HCT116 (cell line): ENCODE data around the gene ERP29. TPM values are rescaled to one million over a fixed set of nuclear protein-coding genes. Genes with fewer than 3 reads are reported as not detected.
"Not testable (repeated sequence)": the region's sequence is repeated elsewhere in the genome, so short reads cannot be mapped to it uniquely, and the experiment has no call there.

Experiments
- ATAC-seq: fragments of 200-7000 bp; cut with Tn5 transposase; 2 replicates; pipeline ENCODE4 v1.9.1; 2020; ENCODE audit warnings: mild to moderate bottlenecking, moderate library complexity
- BruUV-seq: library from RNA; stranded (reverse); fragments of 400-500 nt; replicated peaks from 2 replicates; lab custom pipeline; 2021; lab: Mats Ljungman, UMichigan
- CTCF ChIA-PET: fragments of 300-600 bp; sonication (Branson Sonifier 250); formaldehyde crosslinking; loops from one replicate; lab custom pipeline; 2021; ENCODE audit warnings: antibody characterized with exemption; lab: Charles Lee
- POLR2A ChIA-PET: fragments of 300-600, 350-600 bp; sonication (Branson Sonifier 250); formaldehyde crosslinking; loops from one replicate; lab custom pipeline; 2021; ENCODE audit warnings: antibody characterized with exemption; lab: Charles Lee
- RAD21 ChIA-PET, 2 experiments: fragments of 300-600 bp; sonication (Branson Sonifier 250); formaldehyde crosslinking; loops; one replicate each; lab custom pipeline; 2023; ENCODE audit warnings: low total read pairs in 2 of 2; ENCODE audit not compliant: uncharacterized antibody in 2 of 2, unreplicated experiment in 2 of 2, low non-redundant PET in 1 of 2; lab: Charles Lee
- DNase-seq: peaks from one replicate; pipeline ENCODE4 v3.0.0-alpha.2; 2010; ENCODE audit warnings: low read depth, low spot score
- H2AFZ ChIP-seq: fragments of 200-600 bp; shearing (Covaris generic), sonication (generic); 2 replicates; pipeline ENCODE4 v1.6.1; 2017; ENCODE audit warnings: low read depth, mixed run types, mixed read lengths, antibody characterized with exemption, low read length; ENCODE audit not compliant: poor library complexity, severe bottlenecking
- H3K27ac ChIP-seq: 2 replicates; pipeline ENCODE4 v1.5.1; 2012; ENCODE audit warnings: low read depth, low read length
- H3K27me3 ChIP-seq: fragments of 200-600 bp; sonication (generic); 2 replicates; pipeline ENCODE4 v1.6.1; 2016; ENCODE audit warnings: mixed run types, low read length, mixed read lengths; ENCODE audit not compliant: insufficient read depth
- H3K36me3 ChIP-seq, 2 experiments: fragments of 200-500 bp in 1 of 2; fragments of 200-600 bp in 1 of 2; sonication (Bioruptor generic) in 1 of 2; sonication (generic) in 1 of 2; 2 replicates each; pipeline versions ENCODE4 v1.5.1 to v1.6.1; 2014 to 2016; ENCODE audit warnings: low read length in 2 of 2, inconsistent platforms in 1 of 2, mixed read lengths in 1 of 2, mixed run types in 1 of 2; ENCODE audit not compliant: insufficient read depth in 2 of 2, control insufficient read depth in 1 of 2
- H3K4me1 ChIP-seq, 2 experiments: fragments of 200-600 bp in 1 of 2; sonication (generic) in 1 of 2; 2 replicates each; pipeline versions ENCODE4 v1.5.1 to v1.6.1; 2012 to 2017; ENCODE audit warnings: low read length in 2 of 2, inconsistent platforms in 1 of 2, mild to moderate bottlenecking in 1 of 2, mixed read lengths in 1 of 2, mixed run types in 1 of 2, moderate library complexity in 1 of 2; ENCODE audit not compliant: insufficient read depth in 2 of 2, control insufficient read depth in 1 of 2
- H3K4me2 ChIP-seq: fragments of 200-600 bp; sonication (generic); 2 replicates; pipeline ENCODE4 v1.6.1; 2017; ENCODE audit warnings: mixed run types, low read length, mixed read lengths
- H3K4me3 ChIP-seq, 2 experiments: fragments of 200-600 bp in 1 of 2; sonication (generic) in 1 of 2; replicated peaks in 1 of 2; 2 replicates each; pipeline ENCODE4 v1.5.1; 2011 to 2016; ENCODE audit warnings: low read length in 2 of 2, control low read depth in 1 of 2, low read depth in 1 of 2, mild to moderate bottlenecking in 1 of 2, mixed read lengths in 1 of 2, mixed run types in 1 of 2
- H3K79me2 ChIP-seq: fragments of 200-600 bp; sonication (generic); 2 replicates; pipeline ENCODE4 v1.6.1; 2017; ENCODE audit warnings: mild to moderate bottlenecking, mixed run types, low read length, moderate library complexity, mixed read lengths; ENCODE audit not compliant: insufficient read depth
- H3K9ac ChIP-seq: fragments of 200-600 bp; sonication (generic); 2 replicates; pipeline ENCODE4 v1.6.1; 2016; ENCODE audit warnings: low read length, mixed read lengths
- H3K9me2 ChIP-seq: fragments of 200-600 bp; sonication (generic), shearing (Covaris generic); 2 replicates; pipeline ENCODE4 v1.6.1; 2017; ENCODE audit warnings: mixed run types, mild to moderate bottlenecking, moderate library complexity; ENCODE audit not compliant: insufficient read depth
- H3K9me3 ChIP-seq, 2 experiments: fragments of 200-500 bp in 1 of 2; fragments of 200-600 bp in 1 of 2; sonication (Bioruptor generic) in 1 of 2; sonication (generic) in 1 of 2; 2 replicates each; pipeline ENCODE4 v1.6.1; 2014 to 2017; ENCODE audit warnings: low read length in 2 of 2, mixed read lengths in 2 of 2, inconsistent platforms in 1 of 2, low read depth in 1 of 2, mild to moderate bottlenecking in 1 of 2, mixed run types in 1 of 2, moderate library complexity in 1 of 2; ENCODE audit not compliant: control insufficient read depth in 1 of 2, insufficient read depth in 1 of 2
- H4K20me1 ChIP-seq: fragments of 200-600 bp; sonication (generic), shearing (Covaris generic); 2 replicates; pipeline ENCODE4 v1.6.1; 2017; ENCODE audit warnings: mixed run types, mild to moderate bottlenecking, moderate library complexity; ENCODE audit not compliant: insufficient read depth
- EZH2phosphoT487 ChIP-seq: fragments of 200-600 bp; IDR thresholded peaks from 2 replicates; pipeline ENCODE4 v1.6.1; 2018; ENCODE audit warnings: antibody characterized with exemption, borderline replicate concordance
- FOSL1 ChIP-seq: IDR thresholded peaks from 2 replicates; pipeline ENCODE4 v1.6.1; 2012; ENCODE audit warnings: low read depth
- POLR2A ChIP-seq: IDR thresholded peaks from 2 replicates; pipeline ENCODE4 v1.7.0; 2011; ENCODE audit warnings: borderline replicate concordance; ENCODE audit not compliant: insufficient read depth, insufficient read length; ENCODE audit errors: extremely low read depth
- RAD21 ChIP-seq: IDR thresholded peaks from 2 replicates; pipeline ENCODE4 v1.6.1; 2012; ENCODE audit warnings: low read depth, mild to moderate bottlenecking
- YY1 ChIP-seq: IDR thresholded peaks from 2 replicates; pipeline ENCODE4 v1.6.1; 2011; ENCODE audit warnings: low read length, low read depth, moderate library complexity, mild to moderate bottlenecking; ENCODE audit not compliant: insufficient replicate concordance; ENCODE audit errors: extremely low read depth
- ZNF274 ChIP-seq: fragments of 200-500 bp; sonication (Bioruptor generic); IDR thresholded peaks from 2 replicates; pipeline ENCODE4 v1.6.1; 2014; ENCODE audit warnings: mild to moderate bottlenecking, low read depth, low read length, inconsistent platforms
- intact Hi-C: fragments of 100-400 bp; cut with micrococcal nuclease; formaldehyde crosslinking; loops from 2 replicates; pipeline ENCODE4 v1.10.0; 2022
- total RNA-seq: library from RNA; stranded (reverse); gene quantifications from one replicate; pipeline ENCODE4 v1.2.1, GENCODE V29; 2021; ENCODE audit not compliant: unreplicated experiment

Gene ERP29
- total RNA-seq, 1 experiment from 2014 or later, result 130 TPM

- H3K9me2 ChIP-seq, DNase-seq, BruUV-seq: not testable (repeated sequence)
Measured at GRCh38 chr12:112009596-112009995, 3.6 kb upstream of the ERP29 start.

GRCh38 chr12:112010415-112011344 lies 2.5 kb upstream of the ERP29 start:
- no peak overlapping the region for H3K27ac ChIP-seq
- DNase-seq (no peak), ATAC-seq (no peak)
- no peaks in the 10 kb centered on the region for H4K20me1 ChIP-seq
- ChIA-PET RAD21 (no interaction called here), CTCF (no interaction called here), POLR2A (no interaction called here)
- no peaks in the 10 kb centered on the region for H3K9me2 ChIP-seq
- no peak overlapping the region for H3K4me3 ChIP-seq
- intact Hi-C loops, result loop anchor here (5.0 kb wide), 1 partner anchor 402 kb away; no protein-coding TSS in a partner anchor
- H2AFZ ChIP-seq, result no peak overlapping the region
- peaks cover 38% of the 10 kb centered on the region for H3K79me2 ChIP-seq
- H3K9ac ChIP-seq, result no peak overlapping the region
- H3K4me1 ChIP-seq, result peaks cover 16 to 29% of the 10 kb centered on the region in 2 experiments
- no peak overlapping the region; the same call in 1 of the 2 replicates for H3K4me2 ChIP-seq
- no peaks in the 10 kb centered on the region for H3K9me3 ChIP-seq
- H3K36me3 ChIP-seq, result peaks cover 1 to 4% of the 10 kb centered on the region in 2 experiments; a peak in 2 of 4 replicates
- TF ChIP-seq RAD21, result no peak
- no peak for TF ChIP-seq EZH2phosphoT487
- TF ChIP-seq FOSL1, result no peak
- no peak for TF ChIP-seq POLR2A
- no peak for TF ChIP-seq YY1
- no peak for TF ChIP-seq ZNF274
- BruUV-seq, result no TSS peak
- H3K27me3 ChIP-seq, result no peaks in the 10 kb centered on the region

More at GRCh38 chr12:112009596-112009995, 3.6 kb upstream of the ERP29 start:
- H3K27ac ChIP-seq, H4K20me1 ChIP-seq, H2AFZ ChIP-seq, H3K9me3 ChIP-seq, H3K4me3 ChIP-seq, ATAC-seq, H3K9ac ChIP-seq, H3K4me2 ChIP-seq, CTCF ChIA-PET, H3K27me3 ChIP-seq, H3K36me3 ChIP-seq, RAD21 ChIA-PET, POLR2A ChIA-PET, intact Hi-C loops: not testable (repeated sequence)
- H3K79me2 ChIP-seq, result peaks cover 28% of the 10 kb centered on the region
- H3K4me1 ChIP-seq, result peaks cover 20 to 32% of the 10 kb centered on the region in 2 experiments
